Fibroblast of pulmonary artery (primary cell): ENCODE measurements around the gene SLC30A1.

Experiments used
- DNase-seq: peaks from one replicate; pipeline ENCODE4 v3.0.0-alpha.2; 2010; ENCODE audit warnings: low read depth
- H3K4me3 ChIP-seq: replicated peaks from 2 replicates; pipeline ENCODE4 v1.5.1; 2011; ENCODE audit warnings: low read depth, mild to moderate bottlenecking, control low read depth, low read length, moderate library complexity
- TF ChIP-seq, protein P1 (sequence below): IDR thresholded peaks from 2 replicates; pipeline ENCODE4 v1.5.1; 2011; ENCODE audit warnings: mild to moderate bottlenecking, control low read depth, low read length, inconsistent platforms; ENCODE audit errors: missing control alignments

SLC30A1 gene

DNA sequence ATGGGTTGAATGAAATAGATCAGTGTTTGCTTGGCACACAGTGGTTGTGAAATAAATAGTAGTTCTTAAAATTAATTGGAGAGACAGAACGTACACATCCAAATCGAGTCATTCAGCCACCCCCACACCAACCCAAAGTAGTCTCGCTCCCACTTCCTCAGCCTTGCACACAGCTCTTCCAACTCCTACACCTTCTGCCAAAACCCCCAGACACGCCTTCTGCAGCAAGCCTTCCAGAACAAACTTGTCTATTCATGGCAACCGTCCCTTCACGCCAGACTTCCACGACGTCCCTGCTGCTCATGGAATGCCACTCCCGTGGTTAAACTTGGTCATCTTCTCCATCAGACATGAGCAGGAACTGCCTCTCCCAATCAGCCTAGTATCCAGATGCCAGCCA, 49.5 kb downstream of the SLC30A1 start:
- TF ChIP-seq, protein P1, sequence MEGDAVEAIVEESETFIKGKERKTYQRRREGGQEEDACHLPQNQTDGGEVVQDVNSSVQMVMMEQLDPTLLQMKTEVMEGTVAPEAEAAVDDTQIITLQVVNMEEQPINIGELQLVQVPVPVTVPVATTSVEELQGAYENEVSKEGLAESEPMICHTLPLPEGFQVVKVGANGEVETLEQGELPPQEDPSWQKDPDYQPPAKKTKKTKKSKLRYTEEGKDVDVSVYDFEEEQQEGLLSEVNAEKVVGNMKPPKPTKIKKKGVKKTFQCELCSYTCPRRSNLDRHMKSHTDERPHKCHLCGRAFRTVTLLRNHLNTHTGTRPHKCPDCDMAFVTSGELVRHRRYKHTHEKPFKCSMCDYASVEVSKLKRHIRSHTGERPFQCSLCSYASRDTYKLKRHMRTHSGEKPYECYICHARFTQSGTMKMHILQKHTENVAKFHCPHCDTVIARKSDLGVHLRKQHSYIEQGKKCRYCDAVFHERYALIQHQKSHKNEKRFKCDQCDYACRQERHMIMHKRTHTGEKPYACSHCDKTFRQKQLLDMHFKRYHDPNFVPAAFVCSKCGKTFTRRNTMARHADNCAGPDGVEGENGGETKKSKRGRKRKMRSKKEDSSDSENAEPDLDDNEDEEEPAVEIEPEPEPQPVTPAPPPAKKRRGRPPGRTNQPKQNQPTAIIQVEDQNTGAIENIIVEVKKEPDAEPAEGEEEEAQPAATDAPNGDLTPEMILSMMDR, result no peak
- peak; percentile 39 for DNase-seq

DNA sequence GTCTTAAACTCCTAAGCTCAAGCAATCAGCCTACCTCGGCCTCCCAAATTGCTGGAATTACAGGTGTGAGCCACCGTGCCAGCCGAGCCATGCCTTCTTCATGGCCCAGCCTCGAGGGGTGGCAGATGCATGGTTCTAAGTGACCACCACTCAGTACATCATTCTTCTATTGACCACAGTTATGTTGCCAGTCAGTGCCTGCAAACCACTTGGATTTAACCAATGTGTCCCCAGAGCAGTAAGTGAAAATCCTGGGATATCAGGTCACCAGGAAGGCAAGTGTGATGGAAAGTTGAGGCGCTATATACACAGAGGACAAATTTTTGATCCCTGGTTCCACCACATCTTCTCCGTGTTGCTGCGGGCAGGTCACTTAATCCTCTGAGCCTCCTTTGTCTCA, 50.0 kb downstream of the SLC30A1 start:
- TF ChIP-seq, protein P1, result no peak
- H3K4me3 ChIP-seq, result no peak overlapping the region

More for the DNA sequence above, 49.5 kb downstream of the SLC30A1 start:
- no peak overlapping the region for H3K4me3 ChIP-seq

DNA sequence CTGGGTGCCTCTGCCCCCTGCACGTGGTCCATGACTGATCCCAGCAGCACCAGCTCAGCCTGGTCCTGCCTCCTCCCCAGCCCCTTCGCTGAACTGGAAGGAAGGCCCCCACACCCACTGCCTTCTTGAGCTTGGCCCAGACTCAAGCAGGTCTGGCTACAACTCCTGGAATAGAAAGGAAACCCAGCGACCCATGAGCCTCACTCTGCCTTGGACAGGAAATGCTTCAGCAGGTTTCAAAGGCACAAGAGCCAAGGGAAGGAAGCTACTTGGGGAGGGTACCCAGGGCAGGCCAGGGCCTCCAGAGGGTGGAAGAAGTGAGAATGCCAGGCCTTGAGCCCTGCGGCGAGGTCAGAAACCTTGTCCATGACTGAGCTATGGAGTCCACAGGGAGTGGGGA, 51.1 kb downstream of the SLC30A1 start:
- no peak overlapping the region for H3K4me3 ChIP-seq
- TF ChIP-seq, protein P1, result no peak
- no peak for DNase-seq

More for the DNA sequence above, 50.0 kb downstream of the SLC30A1 start:
- no peak for DNase-seq

DNA sequence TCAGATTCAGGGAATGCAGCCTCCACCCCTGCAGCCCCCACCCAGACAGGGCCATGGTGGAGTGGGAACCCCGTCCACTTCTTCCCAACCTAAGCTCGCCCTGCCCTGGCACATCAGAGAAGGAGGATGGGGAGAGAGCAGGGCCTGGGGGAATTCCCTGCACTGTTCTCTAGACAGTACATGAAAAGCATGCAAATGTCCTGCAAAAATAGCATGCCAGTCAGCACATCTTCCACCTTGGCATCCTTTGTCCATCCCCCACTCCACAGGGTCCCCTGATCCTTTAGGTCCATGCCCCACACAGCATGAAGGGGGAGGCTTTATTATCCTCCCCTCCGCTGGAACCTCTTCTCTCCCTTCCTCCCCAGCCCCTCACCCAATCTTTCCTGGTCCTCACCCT, 52.0 kb downstream of the SLC30A1 start:
- DNase-seq, result no peak
- H3K4me3 ChIP-seq, result no peak overlapping the region
- TF ChIP-seq, protein P1, result no peak

DNA sequence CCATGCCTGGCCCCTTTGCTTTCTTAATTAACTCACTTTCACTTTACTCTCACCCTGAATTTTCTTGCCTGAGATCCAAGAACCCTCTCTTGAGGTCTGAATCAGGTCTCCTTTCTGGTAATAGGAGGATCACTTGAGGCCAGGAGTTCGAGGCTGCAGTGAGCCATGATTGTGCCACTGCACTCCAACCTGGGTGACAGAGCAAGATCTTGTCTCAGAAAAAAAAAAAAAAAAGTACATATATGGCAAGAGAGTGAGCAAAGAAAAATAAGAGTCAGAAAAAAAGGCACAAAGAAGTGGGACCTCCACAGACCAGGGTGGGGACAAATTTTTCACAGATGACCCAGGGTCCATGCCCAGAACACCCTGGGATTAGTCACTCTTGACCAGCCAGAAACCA, 52.9 kb downstream of the SLC30A1 start:
- H3K4me3 ChIP-seq, result no peak overlapping the region
- TF ChIP-seq, protein P1, result no peak
- no peak for DNase-seq

DNA sequence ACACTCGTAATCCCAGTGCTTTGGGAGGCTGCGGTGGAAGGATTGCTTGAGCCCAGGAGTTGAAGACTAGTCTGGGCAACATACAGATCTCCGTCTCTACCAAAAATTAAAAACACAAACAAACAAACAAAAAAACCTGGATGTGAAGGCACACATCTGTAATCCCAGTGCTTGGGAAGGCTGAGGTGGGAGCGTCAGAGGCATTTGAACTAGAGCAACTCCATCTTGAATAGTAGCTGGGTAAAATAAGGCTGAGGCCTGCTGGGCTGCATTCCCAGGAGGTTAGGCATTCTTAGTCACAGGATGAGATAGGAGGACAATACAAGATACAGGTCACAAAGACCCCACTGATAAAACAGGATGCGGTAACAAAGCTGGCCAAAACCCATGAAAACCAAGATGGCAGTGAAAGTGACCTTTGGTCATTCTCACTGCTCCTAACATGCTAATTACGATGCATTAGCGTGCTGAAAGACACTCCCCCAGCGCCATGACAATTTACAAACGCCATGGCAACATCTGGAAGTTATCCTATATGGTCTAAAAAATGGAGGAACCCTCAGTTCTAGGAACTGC, 53.8 kb downstream of the SLC30A1 start:
- no peak overlapping the region for H3K4me3 ChIP-seq
- DNase-seq, result no peak
- TF ChIP-seq, protein P1, result no peak

DNA sequence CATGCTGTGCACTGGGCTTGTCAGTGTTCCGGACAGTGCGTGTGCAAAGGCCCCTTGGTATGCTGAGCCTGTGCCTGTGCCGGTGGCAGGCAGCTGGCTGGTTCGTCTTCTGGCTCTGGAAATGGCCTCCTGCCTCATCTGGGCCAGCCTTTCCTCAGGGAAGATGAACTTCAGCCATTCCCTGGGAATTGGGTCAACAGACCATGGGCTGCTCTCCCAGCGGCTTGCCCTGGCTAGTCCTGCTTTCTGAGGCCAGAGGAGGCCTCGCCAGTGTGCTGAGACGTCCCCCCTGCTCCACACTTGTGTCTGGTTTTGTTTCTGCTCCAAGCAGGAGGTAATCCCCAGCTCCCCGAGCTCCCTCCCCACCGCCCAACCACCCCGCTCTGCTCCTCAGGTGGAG, 54.4 kb downstream of the SLC30A1 start:
- TF ChIP-seq, protein P1, result no peak
- no peak overlapping the region for H3K4me3 ChIP-seq
- no peak for DNase-seq
